Esophagus squamous epithelium (tissue), 5 donors: Measurements from ENCODE around the gene NCEH1. TPM values are rescaled to one million over a fixed set of nuclear protein-coding genes. Genes with fewer than 3 reads are reported as not detected.

Source experiments
- DNase-seq: peaks from one replicate; lab custom pipeline; 2025; lab: John Stamatoyannopoulos, UW
- H3K27ac ChIP-seq, 4 donors: fragments of 200-600 bp; sonication (generic); one replicate each; pipeline ENCODE4 v1.5.1; 2016 to 2019; ENCODE audit warnings: mild to moderate bottlenecking in 1 of 4
- H3K27me3 ChIP-seq, 4 donors: fragments of 200-600 bp; sonication (generic); 1 replicate in 3 of 4; 2 replicates in 1 of 4; pipeline versions ENCODE4 v1.5.1 to v1.6.0; 2017 to 2021; ENCODE audit warnings: antibody characterized with exemption in 1 of 4
- H3K36me3 ChIP-seq, 3 donors: fragments of 200-600 bp; sonication (generic); one replicate each; pipeline ENCODE4 v1.5.1; 2016 to 2019
- H3K4me1 ChIP-seq, 3 donors: fragments of 200-600 bp; sonication (generic); one replicate each; pipeline ENCODE4 v1.5.1; 2017 to 2019
- H3K4me3 ChIP-seq, 4 donors: fragments of 200-600 bp; sonication (generic); 1 replicate in 3 of 4; 2 replicates in 1 of 4; pipeline ENCODE4 v1.5.1; 2016 to 2019; ENCODE audit warnings: mild to moderate bottlenecking in 2 of 4, moderate library complexity in 1 of 4
- H3K9me3 ChIP-seq, 3 donors: fragments of 200-600 bp; sonication (generic); one replicate each; pipeline ENCODE4 v1.5.1; 2016 to 2019
- POLR2A ChIP-seq, 4 donors: fragments of 450-650 bp; IDR thresholded peaks; one replicate each; pipeline ENCODE4 v1.6.1; 2017; ENCODE audit warnings: antibody characterized with exemption in 4 of 4, mild to moderate bottlenecking in 4 of 4, moderate library complexity in 3 of 4
- WGBS, 2 donors: methylation state at CpG; one replicate each; pipeline ENCODE4 v1.1.5; 2018; 5-methylcytosine and 5-hydroxymethylcytosine counted together
- intact Hi-C: fragments of 100-400 bp; cut with DNase I; formaldehyde crosslinking; loops from one replicate; pipeline ENCODE4 v1.15.0; 2022
- total RNA-seq, 4 donors: library from RNA; depleted of rRNA; stranded (reverse); fragments of >200 nt; gene quantifications; one replicate each; pipeline ENCODE4 v1.1.0, GENCODE V29; 2016
- TF ChIP-seq, protein P1 (sequence below), 6 experiments: fragments of 450-650 bp in 4 of 6; fragments of 200-600 bp in 2 of 6; sonication (generic) in 2 of 6; IDR thresholded peaks; one replicate each; pipeline ENCODE4 v1.5.1; 2016 to 2019; ENCODE audit warnings: antibody characterized with exemption in 6 of 6, mild to moderate bottlenecking in 4 of 6, moderate library complexity in 4 of 6
- donor health status: DM: yes; HTN: yes; CAD: no.

The NCEH1 gene
- total RNA-seq, 4 donors from 2014 or later, result 2.2 to 9.1 (median 5.0) TPM

- H3K27ac ChIP-seq, result no peak overlapping the region
- no peaks in the 10 kb centered on the region for H3K27me3 ChIP-seq
- H3K9me3 ChIP-seq, result peaks cover 0 to 13% (median 4%) of the 10 kb centered on the region in 3 donors
- DNase-seq, result no peak
- no peak overlapping the region for H3K4me3 ChIP-seq
- TF ChIP-seq, protein P1, sequence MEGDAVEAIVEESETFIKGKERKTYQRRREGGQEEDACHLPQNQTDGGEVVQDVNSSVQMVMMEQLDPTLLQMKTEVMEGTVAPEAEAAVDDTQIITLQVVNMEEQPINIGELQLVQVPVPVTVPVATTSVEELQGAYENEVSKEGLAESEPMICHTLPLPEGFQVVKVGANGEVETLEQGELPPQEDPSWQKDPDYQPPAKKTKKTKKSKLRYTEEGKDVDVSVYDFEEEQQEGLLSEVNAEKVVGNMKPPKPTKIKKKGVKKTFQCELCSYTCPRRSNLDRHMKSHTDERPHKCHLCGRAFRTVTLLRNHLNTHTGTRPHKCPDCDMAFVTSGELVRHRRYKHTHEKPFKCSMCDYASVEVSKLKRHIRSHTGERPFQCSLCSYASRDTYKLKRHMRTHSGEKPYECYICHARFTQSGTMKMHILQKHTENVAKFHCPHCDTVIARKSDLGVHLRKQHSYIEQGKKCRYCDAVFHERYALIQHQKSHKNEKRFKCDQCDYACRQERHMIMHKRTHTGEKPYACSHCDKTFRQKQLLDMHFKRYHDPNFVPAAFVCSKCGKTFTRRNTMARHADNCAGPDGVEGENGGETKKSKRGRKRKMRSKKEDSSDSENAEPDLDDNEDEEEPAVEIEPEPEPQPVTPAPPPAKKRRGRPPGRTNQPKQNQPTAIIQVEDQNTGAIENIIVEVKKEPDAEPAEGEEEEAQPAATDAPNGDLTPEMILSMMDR (IDR thresholded peaks at IDR 0.05), result no peak
- no peak for TF ChIP-seq POLR2A (IDR thresholded peaks at IDR 0.05)
- intact Hi-C loops, result no loop called here
- no peaks in the 10 kb centered on the region for H3K36me3 ChIP-seq
- peaks cover 0 to 42% (median 33%) of the 10 kb centered on the region in 3 donors for H3K4me1 ChIP-seq
- 35 to 45% methylated on average over 5 of the region's 5 CpGs for WGBS, 2 donors
Observed at GRCh38 chr3:172615296-172615695, 95.6 kb downstream of the NCEH1 start.

GRCh38 chr3:172614340-172615274, 96.3 kb downstream of the NCEH1 start:
- no peak for DNase-seq
- peaks cover 0 to 42% (median 33%) of the 10 kb centered on the region in 3 donors for H3K4me1 ChIP-seq

GRCh38 chr3:172613845-172614244, 97.0 kb downstream of the NCEH1 start:
- 67 to 85% methylated on average over 1 to 2 of the region's 2 CpGs for WGBS, 2 donors
- DNase-seq, result no peak
- H3K9me3 ChIP-seq, result peaks cover 0 to 13% (median 4%) of the 10 kb centered on the region in 3 donors
- H3K27me3 ChIP-seq, result no peaks in the 10 kb centered on the region
- no peaks in the 10 kb centered on the region for H3K36me3 ChIP-seq
- no peak overlapping the region for H3K4me3 ChIP-seq
- H3K27ac ChIP-seq, result no peak overlapping the region
- TF ChIP-seq POLR2A (IDR thresholded peaks at IDR 0.05), result no peak
- TF ChIP-seq, protein P1 (IDR thresholded peaks at IDR 0.05), result no peak
- peaks cover 0 to 42% (median 33%) of the 10 kb centered on the region in 3 donors for H3K4me1 ChIP-seq
- intact Hi-C loops, result no loop called here

More at GRCh38 chr3:172614340-172615274, 96.3 kb downstream of the NCEH1 start:
- WGBS, 2 donors, result 100% methylated on average over 2 of the region's 7 CpGs; no CpG with 5 or more reads in 1 of the 2 donors
- Histone ChIP-seq H3K4me3 (no peak overlapping the region), H3K27me3 (no peaks in the 10 kb centered on the region), H3K36me3 (no peaks in the 10 kb centered on the region), H3K9me3 (peaks cover 0 to 13% (median 4%) of the 10 kb centered on the region in 3 donors), H3K27ac (no peak overlapping the region)
- no peak for TF ChIP-seq POLR2A (IDR thresholded peaks at IDR 0.05)
- TF ChIP-seq, protein P1 (IDR thresholded peaks at IDR 0.05), result no peak
- intact Hi-C loops, result no loop called here

DNA sequence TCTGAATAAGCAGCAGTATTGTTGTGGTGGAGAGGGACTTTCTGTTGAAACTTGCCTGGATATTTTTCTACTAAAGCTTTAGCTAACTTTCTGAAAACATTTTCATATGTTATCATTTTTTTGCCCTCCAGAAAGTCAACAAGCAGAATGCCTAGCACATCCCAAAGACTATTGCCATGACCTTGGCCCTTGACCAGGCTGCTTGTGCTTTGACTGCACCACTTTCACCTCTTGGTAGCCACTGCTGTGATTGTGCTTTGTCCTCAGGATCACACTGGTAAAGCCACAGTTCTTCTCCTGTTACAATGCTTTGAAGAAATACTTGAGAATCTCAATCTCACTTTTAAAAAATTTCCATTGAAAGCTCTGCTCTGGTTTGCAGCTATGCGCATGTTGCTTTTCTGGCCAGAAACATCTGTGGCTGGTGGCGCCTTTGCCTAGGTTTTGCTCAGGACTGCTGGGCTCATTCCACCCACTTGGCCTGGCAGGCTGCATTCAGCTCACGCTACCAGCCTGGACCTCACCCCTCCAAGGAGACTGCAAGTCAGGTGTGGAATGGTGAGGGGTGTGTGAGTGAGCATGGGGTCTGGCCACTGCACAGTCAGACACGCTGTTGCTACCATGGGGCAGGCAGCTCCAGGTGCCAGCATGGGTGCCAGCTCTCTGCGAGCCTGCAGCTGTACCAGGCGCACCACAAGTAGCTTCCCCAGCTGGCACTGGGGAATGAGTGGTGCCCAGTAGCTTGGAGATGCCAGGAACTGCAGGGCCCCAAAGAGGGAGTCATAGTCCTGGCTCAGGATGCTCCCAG, 97.8 kb downstream of the NCEH1 start:
- H3K4me1 ChIP-seq, result peaks cover 0 to 45% (median 29%) of the 10 kb centered on the region in 3 donors
- peaks cover 0 to 13% (median 4%) of the 10 kb centered on the region in 3 donors for H3K9me3 ChIP-seq
- 93 to 100% methylated on average over 1 to 2 of the region's 6 CpGs for WGBS, 2 donors
- intact Hi-C loops, result no loop called here
- H3K36me3 ChIP-seq, result no peaks in the 10 kb centered on the region
- H3K27me3 ChIP-seq, result no peaks in the 10 kb centered on the region
- TF ChIP-seq, protein P1 (IDR thresholded peaks at IDR 0.05), result no peak
- no peak for TF ChIP-seq POLR2A (IDR thresholded peaks at IDR 0.05)
- no peak overlapping the region for H3K4me3 ChIP-seq
- no peak overlapping the region for H3K27ac ChIP-seq
- no peak for DNase-seq
